Measurements from ENCODE around the gene ZSWIM5.
"Not testable (repeated sequence)": the region's sequence is repeated elsewhere in the genome, so short reads cannot be mapped to it uniquely, and the experiment has no call there.

ZSWIM5 gene

DNA sequence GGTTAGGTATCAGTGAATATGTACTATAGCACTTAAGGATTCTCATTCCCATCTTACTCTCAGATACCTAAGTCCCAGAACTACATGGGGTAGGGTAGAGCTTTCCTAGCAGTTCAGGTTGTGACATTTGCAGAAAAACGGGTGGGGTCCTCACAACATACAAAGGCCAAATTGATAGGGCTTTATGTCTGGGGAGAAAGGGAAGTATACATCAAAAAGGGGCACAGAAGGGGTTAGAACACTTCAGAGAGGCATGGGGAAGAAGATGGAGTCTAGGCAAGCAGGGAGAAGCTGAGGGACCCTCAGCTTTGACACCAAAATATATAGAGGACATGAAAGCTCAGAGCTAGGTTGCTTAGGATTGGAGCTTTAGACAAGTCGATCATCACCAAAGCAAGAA, 190.7 kb downstream of the ZSWIM5 start:
- no peak for DNase-seq

DNA sequence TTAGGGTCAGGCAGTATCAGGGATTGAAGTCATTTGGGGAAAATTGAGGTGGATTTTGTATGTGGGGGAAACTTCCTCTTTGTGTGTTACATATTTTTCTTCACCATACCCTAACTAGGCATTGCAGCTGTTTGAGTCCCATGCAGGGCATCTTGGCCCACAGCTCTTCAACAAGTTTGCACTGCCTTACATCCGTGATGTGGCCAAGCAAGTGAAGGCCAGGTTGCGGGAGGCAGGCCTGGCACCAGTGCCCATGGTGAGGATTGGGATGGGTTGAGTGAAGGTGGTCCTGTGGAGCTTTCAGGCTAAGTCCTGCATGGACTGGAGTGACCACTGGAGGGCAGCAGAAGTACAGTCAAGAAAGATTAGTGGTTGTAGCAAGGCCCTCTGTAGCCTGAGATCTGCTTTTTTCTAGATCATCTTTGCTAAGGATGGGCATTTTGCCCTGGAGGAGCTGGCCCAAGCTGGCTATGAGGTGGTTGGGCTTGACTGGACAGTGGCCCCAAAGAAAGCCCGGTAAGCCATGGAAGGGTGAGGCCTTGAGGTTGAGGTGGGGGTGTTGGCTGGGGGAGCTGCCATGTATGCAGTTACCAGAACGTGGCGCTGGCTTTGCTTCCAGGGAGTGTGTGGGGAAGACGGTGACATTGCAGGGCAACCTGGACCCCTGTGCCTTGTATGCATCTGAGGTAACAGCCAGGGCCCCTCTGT, 191.9 kb downstream of the ZSWIM5 start:
- peak; percentile 88 for DNase-seq

DNA sequence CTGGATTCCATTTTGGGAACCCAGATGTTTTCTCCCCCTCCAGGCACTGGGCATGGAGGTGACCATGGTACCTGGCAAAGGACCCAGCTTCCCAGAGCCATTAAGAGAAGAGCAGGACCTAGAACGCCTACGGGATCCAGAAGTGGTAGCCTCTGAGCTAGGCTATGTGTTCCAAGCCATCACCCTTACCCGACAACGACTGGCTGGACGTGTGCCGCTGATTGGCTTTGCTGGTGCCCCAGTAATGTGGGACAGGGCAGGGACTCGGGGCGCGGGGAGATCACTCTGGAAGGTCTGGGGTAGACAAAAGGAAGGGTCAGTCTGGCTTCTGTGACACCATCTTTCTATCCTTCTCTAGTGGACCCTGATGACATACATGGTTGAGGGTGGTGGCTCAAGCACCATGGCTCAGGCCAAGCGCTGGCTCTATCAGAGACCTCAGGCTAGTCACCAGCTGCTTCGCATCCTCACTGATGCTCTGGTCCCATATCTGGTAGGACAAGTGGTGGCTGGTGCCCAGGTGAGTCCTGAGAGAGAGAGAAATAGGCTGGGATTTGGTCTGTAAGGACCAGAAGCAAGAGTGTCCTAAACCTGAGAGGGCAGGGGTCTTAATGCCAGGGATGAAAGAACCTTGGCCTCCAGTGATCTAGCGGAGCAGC, 192.7 kb downstream of the ZSWIM5 start:
- no peak for DNase-seq

DNA sequence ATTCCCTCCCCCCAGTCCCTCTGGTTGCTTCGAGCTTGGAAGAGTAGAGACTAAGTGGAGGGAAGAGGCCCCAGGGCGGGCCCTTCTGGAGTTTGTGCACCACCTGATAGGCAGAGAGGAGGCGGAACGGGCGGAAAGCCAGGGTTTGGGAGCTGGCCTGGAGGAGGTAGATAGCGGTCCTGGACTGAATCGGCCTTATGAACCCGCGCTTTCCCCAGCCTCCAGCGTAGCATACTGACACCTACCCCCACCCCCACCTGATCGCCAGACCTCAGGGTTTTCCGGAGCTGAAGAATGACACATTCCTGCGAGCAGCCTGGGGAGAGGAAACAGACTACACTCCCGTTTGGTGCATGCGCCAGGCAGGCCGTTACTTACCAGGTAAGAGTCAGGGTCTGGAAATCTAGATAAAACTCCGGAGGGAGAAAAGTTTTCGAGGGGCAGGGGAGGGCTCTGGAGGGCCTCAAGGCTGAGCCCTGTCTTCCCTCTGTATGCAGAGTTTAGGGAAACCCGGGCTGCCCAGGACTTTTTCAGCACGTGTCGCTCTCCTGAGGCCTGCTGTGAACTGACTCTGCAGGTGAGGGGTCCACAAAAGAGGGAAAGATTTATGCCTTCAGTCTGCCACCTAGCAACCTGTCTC, 193.6 kb downstream of the ZSWIM5 start:
- peak; percentile 76 for DNase-seq

DNA sequence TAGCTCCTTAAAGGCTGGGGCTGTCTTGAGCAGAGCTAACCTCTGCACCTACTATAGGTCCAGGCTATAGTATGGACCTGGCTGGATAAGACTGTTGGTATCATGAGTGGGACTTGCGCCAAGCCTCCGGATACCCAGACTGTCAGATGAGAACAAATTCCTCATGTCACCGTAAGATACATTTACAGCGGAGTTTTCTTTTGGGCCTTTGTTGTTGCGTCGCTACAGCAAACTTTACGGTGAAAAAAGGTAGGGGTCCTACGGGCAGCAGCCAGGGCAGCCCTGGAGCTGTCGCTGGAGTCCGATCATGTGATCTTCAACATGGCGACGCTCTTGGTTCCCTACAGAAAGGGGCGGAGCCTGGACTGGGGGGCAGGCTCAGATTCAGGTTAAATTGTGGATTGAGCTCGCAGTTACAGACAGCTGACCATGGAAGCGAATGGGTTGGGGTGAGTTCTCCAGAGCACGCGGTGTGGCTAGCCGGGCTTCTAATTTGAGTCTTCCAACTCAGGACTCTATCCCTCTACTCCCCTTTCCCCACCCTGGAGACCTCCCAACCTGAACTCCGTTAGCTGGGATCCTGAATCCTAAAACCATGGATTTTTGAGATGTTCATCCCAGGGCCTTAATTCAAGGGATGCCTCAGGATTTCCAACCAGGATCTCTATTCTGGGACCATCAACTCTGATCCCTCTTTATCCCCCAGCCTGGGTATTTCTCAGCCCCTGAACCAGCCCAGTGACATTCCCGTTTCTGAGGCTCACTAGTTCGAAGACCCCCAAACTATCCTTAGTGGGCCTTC, 194.4 kb downstream of the ZSWIM5 start, which contains the start of gene UROD:
TSS of gene UROD (plus strand) at position 418 of the 802 bp plus-strand sequence. CDS start at position 430, 12 bp downstream.
- peak; percentile 99 for DNase-seq

DNA sequence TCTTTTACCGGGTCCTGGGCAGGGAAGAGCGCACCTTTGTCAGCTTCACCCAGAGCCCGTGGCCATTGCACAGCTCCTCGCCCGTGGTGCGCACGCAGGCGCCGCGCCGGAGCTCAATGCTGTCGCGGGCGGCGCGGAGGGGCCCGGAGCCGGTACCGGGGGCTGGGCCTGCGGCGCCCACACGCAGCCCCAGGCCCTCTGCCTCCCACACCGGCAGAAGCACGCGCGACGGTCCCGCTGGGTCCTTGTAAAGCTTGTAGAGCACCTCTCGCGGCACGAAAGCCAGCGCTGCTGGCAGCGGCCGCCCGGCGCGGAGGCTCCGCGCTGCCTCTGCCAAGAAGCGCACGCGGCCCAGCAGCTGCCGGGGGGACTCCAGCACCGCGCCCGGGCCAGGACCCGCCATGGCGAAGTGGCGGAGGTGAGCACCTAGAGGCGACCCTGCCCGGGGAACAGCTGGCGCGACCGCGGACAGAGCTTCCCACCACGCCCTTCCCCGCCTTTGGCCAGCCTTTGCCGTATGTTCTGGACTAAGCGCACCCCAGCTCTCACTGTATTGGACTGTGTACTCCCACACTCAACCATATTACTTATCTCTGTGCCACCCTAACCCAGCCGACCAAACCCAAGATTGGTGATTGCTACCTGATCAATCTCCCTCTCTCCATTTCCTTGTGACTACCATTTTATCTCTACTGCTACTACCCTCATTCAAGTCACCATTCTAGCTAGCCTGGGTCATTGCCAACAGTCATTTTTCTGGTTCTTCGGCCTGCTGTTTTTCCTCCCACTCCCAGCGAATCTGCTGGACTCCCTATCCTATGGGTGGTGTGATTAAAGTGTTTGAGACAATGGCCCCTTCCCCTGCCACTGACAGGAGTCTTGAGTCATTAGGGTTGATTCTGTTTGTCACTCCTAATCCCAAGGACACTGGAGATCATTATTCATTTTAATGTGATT, 195.3 kb downstream of the ZSWIM5 start, which contains the start of gene HECTD3:
TSS of gene HECTD3 (minus strand) at position 470 of the 957 bp plus-strand sequence. CDS start at position 403, 67 bp downstream.
- DNase-seq: peak; percentile 90

DNA sequence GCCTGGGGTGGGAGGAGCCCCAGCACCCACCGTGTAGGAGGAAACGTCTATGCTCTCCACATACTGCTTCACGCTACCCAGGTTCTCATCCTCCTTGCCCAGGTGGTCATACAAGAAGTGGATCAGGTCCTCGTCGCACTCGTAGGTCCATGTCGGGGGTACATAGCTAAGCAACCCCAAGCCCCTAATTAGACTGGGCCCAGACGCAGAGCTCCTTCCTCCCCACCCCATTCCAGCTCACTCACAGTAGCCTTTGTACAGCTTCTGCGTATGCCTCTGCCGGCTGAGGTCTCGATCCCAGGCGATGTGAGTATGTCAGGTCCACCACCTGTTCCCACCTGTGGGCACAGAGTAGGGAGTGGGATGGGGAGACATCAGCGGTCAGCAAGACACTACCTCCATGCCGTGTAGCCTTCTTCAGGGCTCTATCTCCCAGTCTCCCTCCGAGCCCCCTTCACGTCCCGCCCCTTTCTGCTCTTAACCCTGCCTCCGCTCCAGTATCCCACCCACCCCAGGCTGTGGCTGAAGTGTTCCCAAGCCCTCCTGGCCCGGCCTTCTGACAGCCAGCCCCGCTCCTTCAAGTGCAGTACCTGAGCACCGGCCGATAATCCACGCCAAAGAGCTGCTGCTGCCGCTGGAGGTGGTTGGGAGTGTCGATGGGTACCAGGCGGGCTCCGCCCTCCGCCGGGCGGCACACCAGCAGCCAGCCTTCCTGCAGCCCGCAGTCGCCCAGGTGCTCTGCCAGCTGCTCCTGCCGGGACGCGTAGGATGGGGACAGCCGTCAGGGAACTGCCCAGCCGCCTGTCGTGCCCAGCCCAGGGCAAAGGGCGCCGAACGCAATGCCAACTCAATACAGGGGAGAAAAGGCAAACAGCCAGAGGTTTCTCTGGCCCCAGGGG, 196.2 kb downstream of the ZSWIM5 start:
- peak; percentile 66 for DNase-seq

DNA sequence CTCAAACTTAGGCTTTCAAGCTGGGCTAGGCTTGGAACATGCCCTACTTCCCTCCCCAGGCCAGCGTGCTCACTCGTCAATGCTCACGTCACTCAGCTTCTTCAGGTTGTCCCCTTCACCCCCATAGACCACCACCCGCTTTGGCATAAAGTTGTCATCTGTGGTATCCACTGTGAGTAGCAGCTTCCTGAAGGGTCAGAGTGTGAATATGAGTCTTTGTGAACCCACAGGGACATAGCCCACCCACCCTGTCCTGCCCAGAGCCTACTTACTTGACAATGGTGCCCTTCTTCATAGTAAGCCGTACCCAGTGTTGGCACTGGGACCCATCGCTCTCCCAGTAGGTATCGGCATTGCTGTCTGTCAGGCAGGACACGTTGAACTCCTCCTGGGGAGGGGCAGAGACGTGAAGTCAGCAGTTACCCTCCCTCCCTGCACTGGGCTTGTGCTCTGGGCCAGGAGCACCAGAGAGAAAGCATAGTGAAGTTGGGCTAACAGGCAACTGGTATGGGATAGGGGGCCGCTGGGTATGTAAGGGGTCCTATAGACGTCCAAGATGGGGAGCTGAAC, 197.0 kb downstream of the ZSWIM5 start:
- DNase-seq: no peak

DNA sequence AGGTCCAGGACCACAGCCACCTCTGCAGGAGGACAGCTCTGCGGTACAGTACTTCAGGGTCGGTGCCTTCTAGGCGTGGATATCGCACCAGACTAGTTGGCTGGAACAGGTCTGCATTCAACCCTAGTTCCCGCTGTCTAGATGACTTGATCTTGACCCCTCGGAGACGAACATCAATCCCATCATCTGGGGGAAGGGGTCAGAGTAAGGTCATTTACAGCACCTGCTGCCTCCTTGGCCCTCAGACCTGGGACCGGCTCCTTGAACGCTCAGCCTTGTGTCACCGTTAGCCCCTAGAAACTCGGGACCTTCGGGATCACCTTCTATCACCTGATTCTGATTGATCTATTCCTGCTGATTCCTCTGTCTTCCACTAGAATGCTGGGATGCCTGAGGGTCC, 197.9 kb downstream of the ZSWIM5 start:
- no peak for DNase-seq

DNA sequence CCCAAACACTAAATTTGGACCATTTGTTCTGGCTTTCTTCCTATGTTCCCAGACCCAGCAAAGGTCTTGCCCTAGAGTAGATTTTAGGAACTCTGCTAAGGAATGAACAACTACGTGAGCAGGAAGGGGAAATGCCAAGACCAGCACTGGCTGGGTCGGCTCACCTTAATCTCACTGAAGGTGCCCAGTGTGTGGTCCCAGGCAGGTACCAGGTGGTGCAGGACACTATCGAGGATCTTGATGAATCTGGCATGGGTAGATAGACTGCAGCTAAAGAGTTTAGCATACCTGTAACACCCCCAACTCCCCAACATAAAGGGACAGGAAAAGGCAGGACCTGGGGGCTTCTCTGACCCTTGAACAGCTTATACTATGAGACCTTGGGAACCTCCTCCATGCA, 198.3 kb downstream of the ZSWIM5 start:
- no peak for DNase-seq

DNA sequence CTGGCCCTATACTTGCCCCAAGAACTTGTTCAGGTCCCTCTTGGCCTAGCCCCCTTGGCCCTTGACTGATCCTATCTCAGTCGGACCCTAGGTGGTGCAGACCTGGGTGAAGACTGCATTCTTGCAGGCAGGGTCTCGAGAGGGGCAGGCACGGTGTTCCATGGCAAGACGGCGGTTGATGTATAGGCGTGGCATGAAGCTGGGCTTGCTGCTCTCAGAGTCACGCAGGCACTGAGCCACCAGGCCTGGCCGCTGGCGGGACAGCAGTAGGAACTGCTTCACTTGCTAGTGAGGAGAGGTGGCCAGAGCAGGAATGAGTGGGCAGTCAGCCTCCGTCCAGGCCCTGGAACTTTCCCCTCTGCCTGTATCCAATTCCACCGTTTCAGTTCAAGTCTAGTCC, 199.1 kb downstream of the ZSWIM5 start:
- no peak for DNase-seq

DNA sequence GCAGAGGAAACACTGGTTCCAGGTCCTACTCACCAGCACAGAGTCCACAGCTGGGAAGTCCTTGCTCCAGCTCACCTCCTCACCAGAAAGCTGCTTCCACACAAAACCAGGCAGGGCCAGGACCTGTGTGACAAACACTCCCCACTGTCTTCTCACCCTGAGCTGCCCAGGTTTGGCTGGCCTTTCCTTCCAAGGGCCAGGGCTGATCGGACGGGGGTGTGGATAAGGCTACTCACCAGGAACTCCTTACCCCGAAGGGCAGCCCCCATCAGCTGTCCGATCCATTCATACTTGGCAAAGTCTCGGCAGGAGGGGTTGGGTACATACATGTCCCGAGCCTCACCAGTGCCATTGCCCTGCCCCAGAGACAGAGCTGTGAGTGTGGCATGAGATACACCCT, 200.6 kb downstream of the ZSWIM5 start:
- no peak for DNase-seq

DNA sequence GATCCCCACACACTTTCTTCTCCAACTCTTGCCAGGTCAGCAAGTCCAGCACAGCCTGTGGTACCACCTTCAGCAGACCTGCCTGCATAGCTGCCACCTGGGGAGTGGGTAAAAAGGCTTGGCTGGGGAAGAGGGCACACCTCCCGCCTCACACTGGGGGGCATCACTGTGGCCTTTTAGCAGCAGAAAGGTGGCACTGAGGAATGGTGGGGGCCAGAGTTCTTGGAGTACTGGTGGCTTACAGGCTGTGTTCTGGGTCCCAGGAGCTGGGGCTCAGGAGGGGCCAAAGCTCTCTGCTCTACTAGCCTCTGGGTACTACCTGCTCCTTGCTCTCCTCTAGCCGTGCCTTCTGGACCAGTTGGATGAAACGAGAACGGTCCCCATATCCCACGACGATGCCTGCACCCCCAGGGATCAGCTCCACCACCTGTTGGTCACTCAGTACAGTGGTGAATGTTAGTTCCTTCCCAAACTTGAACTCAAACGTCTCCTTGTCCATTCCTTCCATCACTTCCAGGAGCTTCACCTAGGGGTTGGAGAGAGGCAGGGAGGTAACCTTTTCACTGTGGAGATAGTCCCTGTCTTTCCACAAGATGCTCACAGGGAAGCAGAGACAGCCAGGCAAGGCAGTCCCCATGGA, 202.0 kb downstream of the ZSWIM5 start:
- DNase-seq: no peak

DNA sequence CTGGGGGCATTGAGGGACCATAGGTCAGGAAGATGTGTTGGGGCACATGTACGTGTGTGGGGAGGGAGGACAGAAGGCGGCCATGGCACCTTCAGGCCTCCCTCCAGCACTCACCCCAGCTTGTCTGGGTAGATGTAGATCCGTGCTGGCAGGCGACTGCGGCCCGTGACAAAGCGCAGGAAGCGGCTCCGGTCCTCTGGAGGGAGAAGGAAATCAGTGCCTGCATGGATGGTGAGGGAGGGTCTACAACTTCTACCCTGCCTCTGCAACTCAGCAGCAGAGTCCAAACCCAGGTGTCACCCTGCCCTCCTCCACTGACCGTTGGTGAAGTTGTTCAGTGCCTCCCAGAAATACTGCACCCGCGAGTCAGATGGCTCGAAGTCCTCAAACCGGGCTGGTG, 202.7 kb downstream of the ZSWIM5 start:
- no peak for DNase-seq

DNA sequence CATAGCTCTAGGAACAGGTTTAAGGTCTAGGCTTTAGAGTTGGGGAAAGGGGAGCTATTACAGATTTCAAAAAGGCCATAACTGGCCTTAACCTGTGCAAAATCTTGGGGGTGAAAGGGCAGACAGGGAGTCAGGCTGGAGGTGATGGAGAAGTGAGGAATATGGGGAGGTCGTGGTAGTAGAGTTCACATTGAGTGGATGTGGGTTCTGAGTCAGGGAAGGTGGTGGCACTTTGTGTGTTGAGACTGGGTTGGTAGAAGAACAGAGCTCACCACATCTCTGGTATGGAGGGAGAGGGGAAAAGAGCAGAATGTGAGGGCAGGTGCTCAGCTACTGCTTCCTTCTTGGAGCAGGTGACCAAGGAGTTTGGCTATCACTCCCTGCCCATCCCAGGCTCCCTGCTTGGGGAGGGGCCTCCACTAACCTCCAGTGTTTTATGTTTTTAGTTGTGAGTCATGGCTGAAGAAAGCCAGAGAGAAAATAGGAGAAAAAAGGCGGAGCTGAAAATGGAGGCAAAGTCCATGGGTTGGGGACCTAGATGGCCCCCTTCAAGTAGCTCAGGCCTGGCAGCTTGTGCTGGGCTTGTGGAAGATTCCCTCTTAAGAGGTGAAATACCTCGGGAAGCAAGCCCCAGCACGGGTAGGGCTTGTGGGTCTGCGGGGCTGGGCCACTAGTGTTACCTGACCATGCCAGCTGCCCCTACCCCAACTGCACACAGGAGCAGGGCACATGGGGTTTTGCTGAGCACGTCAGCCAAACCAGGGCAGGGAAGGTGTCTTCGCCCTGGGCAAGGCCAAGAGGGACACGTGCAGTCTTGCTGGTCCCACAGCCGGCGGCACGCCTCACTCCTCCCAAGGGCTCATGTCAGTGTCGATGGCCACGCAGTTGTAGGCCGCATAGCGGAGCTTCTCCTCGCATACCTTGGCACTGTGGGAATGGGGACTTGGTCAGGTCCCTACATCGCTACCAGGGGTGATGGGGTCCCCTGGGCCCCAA, 203.5 kb downstream of the ZSWIM5 start:
- no peak for DNase-seq

DNA sequence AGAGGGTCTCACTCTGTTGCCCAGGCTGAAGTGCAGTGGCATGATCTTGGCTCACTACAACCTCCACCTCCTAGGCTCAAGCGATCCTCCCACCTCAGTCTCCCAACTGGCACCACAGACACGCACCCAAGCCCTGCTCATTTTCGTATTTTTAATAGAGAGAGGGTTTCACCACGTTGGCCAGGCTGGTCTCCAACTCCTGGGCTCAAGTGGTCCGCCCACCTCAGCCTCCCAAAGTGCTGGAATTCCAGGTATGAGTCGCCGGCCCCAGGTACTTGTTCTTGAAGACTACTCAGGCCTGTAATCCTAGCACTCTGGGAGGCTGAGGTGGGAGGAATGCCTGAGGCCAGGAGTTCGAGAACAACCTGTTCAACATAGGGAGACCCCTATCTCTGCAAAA, 204.8 kb downstream of the ZSWIM5 start:
- DNase-seq: not testable (repeated sequence)

DNA sequence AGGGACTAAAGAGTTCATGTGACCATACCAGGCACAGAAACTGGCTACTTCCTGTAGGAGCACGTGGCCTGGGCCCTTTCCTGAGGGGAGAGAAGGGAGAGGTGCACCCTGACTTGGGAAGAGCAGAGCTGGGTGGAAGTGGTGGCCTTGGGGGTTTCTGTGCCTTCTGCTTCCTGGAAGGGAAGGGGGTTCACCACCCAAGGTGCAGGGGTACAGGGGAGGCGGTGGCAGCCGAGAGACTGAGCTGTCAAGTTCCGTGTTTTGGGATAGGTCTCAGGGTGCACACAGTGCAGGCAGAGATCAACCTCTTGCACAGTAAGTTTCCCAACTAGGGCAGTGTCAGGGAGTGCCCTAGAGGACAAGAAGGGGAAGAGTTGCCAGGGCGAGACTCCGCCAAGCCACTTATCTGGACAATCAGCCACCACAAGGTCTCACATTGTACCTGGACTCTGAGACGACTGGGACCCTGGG, 205.4 kb downstream of the ZSWIM5 start:
- no peak for DNase-seq

DNA sequence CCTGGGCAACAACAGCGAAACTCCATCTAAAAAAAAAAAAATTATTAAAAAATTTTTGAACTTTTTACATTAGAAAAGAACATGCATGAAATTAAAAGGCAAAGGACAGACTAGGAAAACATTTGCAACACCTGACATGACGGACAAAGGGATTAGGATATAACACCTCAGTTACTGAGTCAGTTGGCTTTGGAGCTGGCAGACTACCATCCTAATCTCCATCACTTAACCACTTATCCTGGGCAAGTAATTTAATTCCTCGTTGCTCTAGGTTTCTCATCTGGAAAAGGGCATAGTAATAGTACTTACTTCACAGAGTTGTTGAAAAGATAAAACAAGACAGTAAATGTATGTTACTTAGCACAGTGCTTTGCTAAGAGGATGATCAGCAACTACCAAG, 207.2 kb downstream of the ZSWIM5 start:
- DNase-seq: no peak

Data from NCI-H2029 (cell line).